AG10803 (cell line): ENCODE data around the gene FBLN2.

Experiments
- DNase-seq: peaks from one replicate; pipeline ENCODE4 v3.0.0; 2010; ENCODE audit warnings: low read depth
- H3K4me3 ChIP-seq: 2 replicates; pipeline ENCODE4 v1.5.1; 2011; ENCODE audit warnings: mild to moderate bottlenecking, low read length, control low read depth
- CTCF ChIP-seq: conservative IDR thresholded peaks from 2 replicates; pipeline ENCODE4 v1.5.1; 2011; ENCODE audit warnings: mild to moderate bottlenecking, low read length, control low read depth, inconsistent platforms

Gene FBLN2

DNA sequence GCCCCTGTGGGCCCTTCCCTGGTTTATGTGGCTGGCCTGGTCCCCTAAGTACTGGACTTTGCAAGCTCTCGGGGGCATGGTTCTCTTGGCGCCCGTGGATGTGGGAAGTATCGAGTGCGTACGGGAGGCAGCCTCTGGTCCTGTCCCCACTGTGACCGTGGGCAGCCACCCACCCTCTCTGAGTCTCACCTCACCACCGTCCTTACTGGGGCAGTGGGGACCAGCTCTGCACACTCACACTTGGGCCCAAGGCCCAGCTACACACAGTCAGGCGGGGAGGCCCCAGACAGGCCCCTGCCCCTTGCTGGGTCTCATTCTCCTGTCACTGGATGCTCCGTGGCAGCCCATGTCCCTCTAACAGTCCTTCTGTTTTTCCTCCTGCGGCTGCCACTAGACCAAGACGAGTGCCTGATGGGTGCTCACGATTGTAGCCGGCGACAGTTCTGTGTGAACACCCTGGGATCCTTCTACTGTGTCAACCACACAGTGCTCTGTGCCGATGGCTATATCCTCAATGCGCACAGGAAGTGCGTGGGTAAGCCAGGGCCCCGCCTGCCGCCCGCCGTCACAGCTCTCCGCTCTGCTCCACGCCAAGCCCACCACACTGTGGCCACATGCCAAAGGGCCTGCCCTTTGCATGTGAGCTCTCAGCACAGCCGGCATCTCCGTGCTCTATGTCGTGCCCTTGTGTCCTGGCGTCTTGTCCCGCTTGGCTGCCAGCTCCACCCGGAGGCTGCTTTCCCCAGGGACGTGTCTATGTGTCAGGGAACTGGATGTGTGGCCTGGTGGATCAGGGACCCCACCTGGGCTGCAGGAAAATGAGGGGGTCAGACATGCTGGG is 72.7 kb downstream of the FBLN2 start:
- TF ChIP-seq CTCF, result no peak
- DNase-seq, result peak; percentile 6
- H3K4me3 ChIP-seq, result no peak overlapping the region

- no peak for DNase-seq
- no peak overlapping the region for H3K4me3 ChIP-seq
- no peak for TF ChIP-seq CTCF
Measured at GRCh38 chr3:13622356-13622755, 73.4 kb downstream of the FBLN2 start.

DNA sequence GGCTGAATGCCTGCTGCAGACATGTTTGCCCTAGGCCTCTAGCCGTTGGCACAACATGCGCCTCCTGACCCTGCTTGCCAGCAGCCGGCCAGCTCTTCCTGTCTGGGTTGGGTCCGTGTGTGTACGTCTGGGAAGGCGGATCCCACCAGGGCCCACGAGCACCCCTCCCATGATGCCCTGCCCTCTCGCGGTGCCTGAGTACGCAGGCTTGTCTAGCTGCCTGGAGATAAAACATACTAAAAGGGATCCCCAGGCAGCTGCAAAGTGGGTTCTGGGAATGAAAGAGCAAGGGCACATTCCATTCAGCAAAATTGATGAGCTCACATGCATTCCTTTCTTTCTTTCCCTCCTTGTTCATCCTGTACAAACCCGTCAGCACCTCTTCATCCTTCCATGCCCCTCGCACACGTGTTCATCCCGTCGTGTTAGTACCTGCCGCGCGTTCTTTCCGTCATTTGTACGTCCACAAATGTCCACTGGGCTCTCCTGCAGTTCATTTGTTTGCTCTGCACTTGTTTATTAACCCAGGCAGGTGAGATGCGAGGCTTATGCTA is 74.3 kb downstream of the FBLN2 start:
- peak; percentile 9 for DNase-seq
- H3K4me3 ChIP-seq, result no peak overlapping the region

DNA sequence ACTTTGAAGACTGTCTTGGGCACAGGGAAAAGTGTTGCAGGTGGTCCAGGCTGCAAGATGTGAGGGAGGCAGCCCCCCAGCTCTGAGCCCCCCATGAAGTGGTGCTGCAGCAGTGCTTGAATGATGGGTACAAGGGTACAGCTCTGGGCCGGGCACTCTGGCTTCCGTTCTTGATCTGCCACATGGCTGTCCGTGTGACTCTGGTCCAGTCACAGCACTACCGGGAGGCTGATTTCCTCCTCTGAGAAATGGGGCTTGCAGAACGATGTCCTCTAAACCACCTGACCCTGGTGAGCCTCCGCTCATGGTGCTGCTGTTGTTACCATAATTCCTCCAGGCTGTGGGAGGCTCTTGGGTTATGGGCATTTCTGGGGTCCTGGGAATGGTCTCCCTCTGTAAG is 75.1 kb downstream of the FBLN2 start:
- no peak for DNase-seq
- H3K4me3 ChIP-seq, result no peak overlapping the region
- no peak for TF ChIP-seq CTCF

More for the DNA sequence above, 74.3 kb downstream of the FBLN2 start:
- TF ChIP-seq CTCF, result no peak

- TF ChIP-seq CTCF, result no peak
- H3K4me3 ChIP-seq, result no peak overlapping the region
- DNase-seq, result no peak
Measured at GRCh38 chr3:13624671-13625125, 75.8 kb downstream of the FBLN2 start.

GRCh38 chr3:13626396-13626795 is 77.5 kb downstream of the FBLN2 start:
- no peak for DNase-seq
- no peak overlapping the region for H3K4me3 ChIP-seq
- no peak for TF ChIP-seq CTCF
